Measurements from ENCODE around the gene LRRFIP1.

LRRFIP1 gene

DNA sequence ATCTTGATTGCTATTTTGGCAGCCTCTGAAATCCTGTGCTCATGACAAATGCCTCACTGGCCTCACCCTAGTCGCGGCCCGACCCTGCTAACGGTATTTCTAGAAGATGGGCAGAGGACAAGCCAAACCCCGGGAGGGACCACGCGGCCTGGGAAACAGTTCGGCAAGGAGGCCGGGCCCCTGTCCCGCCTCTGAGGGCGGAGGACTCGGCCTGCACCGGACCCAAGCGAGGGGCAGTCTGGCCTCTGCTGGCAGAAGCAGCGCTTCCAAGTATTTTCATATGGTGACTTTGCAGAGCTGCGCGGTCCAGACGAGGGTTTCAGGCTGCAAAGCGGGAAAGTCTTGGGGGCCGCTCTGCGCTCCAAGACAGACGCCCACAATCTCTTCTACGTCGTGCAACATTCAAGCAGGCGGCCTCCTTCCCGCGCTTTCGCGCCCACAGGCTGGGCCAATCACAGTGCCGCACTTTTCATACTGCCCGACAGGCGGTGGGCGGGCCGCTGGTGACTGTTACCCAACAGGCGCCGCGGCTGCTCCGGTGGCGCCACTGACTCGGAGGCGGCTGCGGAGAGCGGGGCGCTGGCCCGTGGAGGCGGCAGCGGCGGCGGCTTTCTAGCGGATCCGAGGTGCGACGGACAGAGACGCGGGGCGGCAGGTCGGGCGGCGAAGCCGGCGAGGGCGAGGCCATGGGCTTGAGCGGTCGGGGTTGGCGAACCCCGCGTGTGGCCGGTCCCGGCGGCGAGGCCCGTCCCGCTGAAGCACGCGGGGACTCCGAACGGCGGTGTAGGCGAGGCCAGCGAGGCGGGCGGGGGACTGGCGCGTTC is 171.1 kb downstream of the LRRFIP1 start, which contains the start of gene RBM44:
TSS of gene RBM44 (plus strand) at position 544 of the 824 bp plus-strand sequence. CDS start 14,831 bp downstream, outside the sequence.
- DNase-seq: no peak

DNA sequence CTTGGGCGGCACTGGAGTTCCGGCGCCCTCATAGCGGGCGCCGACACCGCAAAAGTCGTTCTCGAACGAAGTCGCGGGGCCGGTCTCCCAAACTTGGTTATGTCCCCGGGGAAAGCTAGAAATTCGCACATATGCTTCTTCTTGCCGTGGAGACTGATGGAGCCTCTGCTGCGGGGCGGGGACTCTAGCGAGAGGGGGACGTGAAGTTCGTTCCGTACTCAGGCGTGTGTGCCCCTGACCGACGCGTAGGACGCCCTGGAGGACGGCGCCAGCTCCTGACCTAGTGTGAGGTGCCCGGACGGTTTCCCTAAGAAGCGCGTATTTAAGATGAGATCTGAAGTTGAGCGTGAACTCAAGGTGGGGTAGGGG is 171.7 kb downstream of the LRRFIP1 start:
- DNase-seq: no peak

DNA sequence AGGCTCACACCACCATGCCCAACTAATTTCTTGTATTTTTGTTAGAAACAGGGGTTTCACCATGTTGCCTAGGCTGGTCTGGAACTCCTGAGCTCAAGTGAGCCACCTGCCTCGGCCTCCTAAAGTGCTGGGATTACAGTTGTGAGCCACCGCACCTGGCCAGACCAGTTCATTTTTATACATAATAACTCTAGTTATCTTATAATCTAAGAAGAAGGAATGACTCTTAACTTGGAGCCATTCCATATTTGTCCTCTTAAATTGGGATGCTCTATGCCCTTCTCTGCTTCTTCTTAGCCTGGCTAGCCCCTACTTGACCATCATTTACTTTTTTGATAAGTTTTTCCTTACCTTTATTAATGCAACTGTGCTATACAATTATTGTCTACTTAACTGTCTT is 174.1 kb downstream of the LRRFIP1 start:
- DNase-seq: no peak

DNA sequence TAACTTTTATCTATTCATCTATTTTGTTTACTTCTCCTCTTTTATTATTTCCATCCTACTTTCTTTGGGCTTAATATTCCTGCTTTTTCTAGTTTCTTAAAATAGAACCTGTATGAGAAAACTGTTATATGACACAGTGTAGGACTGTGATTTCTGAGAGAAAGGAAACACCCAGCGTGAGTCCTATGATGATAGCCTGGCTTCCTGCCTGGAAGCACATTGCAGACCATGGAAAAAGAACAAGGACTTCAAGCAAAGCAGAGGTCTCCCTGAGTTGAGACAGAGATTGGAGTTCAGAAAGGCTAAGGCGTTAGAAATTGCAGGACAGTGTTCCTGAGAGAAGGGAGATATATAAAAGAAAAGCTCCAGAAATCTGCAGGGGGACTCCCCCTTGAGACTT is 178.9 kb downstream of the LRRFIP1 start:
- no peak for DNase-seq

DNA sequence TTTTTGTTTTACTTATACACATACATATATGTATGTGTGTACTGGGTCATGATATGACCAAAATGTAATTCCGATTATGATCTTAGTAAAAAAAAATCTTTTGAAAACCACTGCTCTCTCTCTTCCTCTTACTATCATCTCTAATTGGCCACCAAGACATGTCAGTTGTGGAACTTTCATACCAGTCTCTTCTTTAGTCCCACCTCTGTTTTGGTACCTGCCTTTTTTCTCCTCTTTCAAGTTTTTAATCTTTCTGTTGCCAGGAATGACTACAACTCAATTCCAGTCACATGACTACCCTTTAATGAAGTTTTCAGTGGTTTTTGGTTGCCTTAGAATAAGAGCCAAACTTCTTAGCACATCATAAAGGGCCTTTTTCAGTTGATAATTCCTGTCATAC is 188.2 kb downstream of the LRRFIP1 start:
- DNase-seq: no peak

DNA sequence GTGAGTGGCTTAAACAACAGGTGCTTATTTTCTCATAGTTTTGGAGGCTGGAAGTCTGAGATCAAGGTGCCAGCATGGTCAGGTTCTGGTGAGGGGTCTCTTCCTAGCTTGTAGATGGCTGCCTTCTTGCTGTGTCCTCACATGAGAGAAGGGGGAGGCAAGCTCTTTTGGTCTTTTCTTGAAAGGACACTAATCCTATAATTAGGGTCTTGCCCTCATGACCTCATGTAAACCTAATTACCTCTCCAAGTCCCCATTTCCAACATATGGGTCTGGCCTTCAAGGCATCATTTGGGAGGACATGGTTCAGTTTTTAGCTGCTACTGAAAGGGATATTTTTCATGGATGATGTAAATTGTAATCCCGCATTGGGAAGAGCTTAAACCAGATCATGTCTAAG is 189.1 kb downstream of the LRRFIP1 start:
- no peak for DNase-seq

DNA sequence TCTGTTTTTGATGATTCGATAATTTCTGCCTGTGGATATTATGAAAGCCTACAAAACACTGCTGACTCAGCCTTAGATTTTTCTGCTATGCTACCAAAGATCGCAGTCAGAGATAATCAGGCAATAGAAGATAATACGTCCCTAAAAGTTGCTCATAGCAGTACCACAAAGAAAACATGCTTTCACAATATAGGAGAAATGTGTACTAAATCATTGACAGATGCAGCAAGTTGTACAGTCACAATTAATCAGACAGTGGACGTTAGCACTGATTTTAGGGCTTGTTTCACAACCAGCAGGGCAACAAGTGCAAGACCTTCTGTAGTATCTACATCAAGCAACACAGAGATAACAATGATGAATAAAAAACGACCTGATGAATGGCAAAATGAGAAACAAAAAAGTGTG is 190.7 kb downstream of the LRRFIP1 start:
- no peak for DNase-seq

DNA sequence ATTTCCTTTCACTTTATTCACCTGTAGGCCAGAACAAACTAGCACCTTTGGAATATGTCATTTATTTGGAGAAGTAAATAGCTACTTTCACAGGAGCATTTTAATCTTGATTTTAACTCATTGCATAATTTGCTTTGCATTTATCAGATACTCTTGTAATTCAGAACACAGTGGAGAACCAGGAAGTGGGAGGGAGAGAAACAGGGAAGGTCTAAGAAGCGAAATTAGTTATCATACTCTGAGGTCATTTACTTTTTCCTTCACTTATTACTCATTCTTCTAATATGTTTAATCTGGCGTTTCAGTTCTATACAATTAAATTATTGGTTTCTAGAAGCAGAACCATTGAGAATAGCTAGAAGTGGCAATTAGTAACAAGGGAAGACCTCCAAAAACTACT is 191.8 kb downstream of the LRRFIP1 start:
- no peak for DNase-seq

DNA sequence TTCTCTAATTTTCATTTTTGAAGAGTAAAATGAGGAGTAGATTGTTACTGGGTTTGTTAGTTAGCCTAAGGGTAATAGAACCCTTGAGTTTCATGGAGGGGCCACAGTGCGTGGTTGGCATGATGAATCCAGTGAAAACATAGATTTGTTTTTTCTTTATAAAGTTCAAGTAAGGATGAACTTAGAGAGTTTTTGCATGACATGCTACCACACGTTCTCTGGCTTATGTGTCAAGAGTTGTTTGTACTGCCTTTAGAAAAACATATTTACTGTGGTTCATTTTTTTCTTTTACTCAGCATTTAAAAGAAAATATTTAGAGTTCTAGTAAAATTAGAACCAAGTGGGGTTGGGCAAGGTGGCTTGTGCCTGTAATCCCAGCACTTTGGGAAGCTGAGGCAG is 193.0 kb downstream of the LRRFIP1 start:
- DNase-seq: no peak

DNA sequence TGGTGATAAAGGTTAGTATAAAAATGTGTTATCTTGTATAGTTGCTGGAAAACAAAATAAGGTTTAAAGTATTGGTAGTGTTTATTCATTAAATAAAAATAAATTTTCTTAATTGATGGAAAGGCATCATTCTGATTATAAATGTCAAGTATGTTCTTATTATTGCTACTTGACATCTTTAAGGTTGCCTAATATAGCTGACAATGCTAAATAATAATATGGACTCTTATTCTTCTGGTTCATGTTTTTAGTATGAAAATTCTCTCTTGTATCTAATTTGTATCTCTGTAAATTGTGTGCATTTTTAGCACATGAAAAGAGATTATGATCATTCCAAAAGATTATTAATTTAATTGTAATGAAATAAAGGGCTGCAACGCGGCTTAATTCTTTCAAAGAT is 196.2 kb downstream of the LRRFIP1 start:
- DNase-seq: no peak

DNA sequence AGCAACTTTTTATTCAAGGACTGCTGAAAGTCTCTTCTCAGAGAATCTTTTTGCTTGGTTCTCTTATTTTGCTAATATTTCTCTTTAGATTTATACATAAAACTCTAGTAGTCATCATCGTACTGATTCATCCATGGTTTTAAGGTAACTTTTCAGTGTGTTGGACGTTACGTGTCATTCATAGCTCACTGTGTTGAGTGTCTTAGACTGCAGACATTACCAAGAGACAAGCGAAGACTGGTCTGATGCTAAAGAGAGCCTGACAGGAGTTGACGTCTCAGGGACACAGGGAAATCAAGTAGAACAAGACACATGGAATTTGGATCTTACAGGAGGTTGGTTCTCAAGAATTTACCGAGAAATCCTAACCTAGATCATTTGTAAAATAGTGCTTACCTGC is 196.7 kb downstream of the LRRFIP1 start:
- no peak for DNase-seq

DNA sequence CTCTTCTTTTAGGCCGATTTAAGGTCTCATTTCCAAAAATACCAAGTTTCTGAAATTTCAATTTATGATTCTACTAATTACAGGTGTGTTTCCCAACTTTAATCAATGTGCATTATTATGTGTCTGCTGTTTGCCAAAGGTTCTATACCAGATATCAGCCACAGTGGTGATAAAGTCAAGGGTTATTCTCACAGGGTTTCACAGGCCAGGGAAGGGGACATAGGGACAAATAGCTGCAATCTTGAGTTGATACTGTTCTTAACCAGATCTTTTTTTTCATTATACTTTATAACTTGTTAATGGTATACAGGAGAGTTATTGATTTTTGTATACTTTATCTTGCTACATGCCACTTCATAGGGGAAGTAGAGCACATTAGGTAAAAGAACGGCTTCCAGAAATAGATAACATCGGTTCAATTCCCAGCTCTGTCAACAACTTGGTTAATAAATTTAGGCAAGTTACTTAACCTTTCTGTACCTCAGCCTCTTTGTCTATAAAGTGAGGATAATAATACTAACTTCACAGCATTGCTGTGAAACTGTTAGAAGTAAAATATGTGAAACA is 200.1 kb downstream of the LRRFIP1 start:
- no peak for DNase-seq
